ENCODE results near the gene ZBTB48.
"Not testable (repeated sequence)": the region's sequence is repeated elsewhere in the genome, so short reads cannot be mapped to it uniquely, and the experiment has no call there.

The ZBTB48 gene

GRCh38 chr1:6592865-6593593, 13.2 kb downstream of the ZBTB48 start:
- no peak for DNase-seq

DNA sequence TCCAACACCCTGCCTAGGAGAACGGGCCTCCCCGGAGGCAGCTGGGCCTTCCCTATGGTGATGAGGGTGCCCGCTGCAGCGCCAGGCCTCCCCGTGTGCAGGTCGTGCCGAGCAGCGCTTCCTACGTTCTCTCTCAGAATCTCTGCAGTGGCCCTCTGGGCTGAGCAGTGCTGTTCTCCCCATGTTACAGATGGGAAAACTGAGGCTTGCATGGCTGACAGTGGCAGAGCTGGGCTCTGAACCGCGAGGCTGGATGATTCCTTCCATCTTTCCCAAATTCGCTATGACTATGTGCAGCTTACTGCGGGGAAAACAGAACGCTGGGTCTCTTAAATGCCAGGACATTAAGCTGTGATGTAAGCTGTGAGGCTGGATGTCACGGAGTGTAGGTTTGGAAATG, 14.0 kb downstream of the ZBTB48 start:
- DNase-seq = no peak

DNA sequence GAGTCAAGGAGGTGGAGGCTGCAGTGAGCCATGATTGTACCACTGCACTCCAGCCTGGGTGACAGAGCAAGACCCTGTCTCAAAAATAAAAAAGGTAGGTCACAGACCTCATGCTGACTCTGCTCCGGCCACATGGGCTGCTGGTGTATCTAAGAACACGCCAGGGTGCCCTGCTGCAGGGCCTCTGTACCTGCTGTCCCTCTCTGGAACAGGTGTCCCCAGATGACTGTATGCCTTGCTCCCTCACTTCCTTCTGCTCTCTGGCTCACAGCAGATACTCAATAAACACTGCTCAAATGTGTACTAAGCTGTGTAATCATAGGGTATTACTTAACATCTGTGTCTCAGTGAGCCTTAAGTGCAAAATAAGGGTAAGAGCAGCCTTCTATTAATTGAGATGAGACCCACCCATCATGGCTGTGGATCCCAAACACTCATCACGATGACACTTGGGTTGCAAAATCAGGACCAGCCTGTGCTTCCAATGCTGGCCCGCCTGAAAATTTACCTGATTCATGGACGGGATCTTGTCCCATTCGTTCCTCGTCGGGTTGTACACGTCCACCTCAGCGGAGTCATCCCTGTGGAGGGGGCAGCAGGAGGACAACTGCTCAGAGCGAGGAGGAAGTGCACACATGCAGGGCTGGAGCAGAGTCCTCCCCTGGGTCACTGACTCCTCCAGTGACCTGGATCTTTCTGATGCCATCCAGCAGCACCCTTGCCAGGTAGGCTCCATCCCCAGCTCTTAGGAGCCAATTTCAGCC, 15.4 kb downstream of the ZBTB48 start:
- DNase-seq = no peak

- no peak for DNase-seq
Measured at GRCh38 chr1:6596351-6596750, 16.6 kb downstream of the ZBTB48 start.

- no peak for DNase-seq
Measured at GRCh38 chr1:6596886-6597776, 17.3 kb downstream of the ZBTB48 start.

GRCh38 chr1:6597777-6598131, 18.0 kb downstream of the ZBTB48 start:
- no peak for DNase-seq

DNA sequence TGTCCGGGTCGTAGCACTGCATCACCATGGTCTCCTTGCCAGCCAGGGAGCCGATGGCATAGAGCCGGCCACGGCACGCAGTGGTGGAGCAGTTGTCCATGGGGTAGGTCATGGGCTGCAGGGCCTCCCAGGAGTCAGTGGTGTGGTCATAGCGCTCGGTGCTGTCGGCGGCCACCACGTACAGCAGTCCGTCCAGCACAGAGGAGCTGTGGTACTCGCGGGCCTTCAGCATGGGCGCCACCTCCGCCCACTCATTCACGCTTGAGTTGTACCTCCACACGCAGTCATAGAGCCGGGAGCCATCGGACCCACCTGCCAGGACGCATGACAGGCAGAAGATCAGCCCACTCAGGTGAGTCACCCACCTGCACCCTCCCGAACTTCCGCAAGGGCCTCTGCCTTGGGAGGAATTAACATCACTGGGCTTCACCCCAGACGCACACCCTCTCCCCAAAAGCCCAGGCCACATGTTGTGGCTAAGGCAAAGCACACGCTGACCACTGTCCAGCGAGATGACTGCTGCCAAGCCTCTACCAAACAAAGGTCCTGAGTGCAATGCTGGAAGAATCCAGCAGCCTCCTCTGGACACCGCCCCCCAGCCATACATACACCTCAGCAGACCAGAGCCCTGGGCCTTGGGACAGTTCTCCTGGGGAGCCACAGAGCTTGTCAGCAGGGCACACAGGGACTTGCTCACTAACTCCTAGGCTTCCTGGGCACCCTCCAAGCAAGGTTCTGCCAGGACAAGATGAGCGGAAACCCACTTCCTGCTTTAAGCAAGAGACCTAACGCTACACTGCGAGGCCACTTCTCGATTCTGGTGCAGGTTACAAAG, 19.6 kb downstream of the ZBTB48 start:
- DNase-seq = no peak

GRCh38 chr1:6599991-6600390, 20.2 kb downstream of the ZBTB48 start:
- DNase-seq = not testable (repeated sequence)

DNA sequence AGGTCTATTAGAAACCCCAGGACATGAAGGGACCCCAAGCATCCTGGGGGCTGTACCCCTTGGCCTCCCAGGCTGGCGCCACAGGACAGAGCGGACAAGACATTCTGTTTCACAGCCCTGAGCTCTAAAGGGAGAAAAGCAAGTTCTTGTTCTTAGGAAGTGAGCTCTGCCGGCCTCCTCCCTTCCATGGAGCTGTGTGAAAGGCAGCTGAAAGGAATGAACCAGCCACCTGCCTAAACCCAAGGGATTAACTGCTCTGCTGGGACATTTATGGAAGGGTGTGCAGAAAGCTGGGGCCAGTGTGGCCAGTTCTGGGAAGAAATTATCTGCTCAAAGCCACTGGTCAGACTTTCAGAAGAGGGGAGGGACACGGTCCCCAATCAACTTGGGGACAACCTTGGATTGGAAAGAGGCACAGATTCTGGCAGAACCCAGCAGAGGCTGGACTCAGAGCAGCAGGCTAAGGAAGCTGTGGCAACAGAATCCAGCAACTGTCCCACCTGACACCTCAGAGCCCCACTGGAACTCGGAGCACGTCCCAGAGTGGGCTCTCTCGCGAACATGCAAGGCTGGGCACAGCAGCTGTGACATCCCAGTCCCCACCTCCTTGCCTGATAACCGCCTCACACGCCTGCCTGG, 20.7 kb downstream of the ZBTB48 start:
- DNase-seq = no peak

DNA sequence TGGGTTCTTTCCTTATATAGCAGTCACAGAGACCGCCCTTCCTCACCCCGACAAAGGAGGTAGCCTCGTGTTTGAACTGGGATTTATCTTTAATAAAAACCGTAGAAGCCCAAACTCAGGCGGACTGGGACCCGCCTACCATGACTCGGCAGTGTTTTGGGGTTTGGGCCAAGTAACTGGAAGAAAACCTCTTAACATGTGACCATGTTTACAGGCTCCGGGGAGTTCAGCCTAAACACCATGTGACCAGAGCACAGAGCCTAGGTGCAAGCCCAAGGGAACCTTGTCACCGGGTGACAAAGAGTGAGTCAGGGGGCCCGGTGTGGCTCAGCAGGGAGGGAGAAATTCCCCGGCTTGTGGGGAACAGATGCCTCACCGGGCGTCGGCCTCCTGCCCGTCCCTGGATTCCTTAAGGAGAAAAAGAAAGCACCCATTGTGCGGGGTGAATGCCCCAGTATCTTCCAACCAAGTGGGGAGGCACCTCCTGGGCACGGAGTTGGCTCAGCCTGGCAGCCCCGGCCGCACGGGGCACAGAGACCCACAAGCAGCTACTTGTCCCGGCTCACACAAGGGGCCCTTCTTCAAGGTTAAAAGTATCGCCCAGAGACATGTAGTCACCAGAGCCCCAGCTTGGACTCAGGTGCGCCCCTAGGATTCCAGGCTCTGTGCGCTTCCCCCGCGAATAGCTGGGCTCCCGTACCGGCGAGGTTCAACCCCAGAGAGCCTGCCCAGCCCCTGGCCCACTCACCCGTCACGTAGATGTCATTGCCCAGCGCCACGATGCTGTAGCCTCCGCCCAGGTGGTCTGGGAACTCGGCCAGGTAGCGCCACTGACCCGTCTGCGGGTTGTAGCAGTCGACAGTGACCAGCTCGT, 21.5 kb downstream of the ZBTB48 start:
- peak; percentile 66 for DNase-seq

- peak; percentile 90 for DNase-seq
Measured at GRCh38 chr1:6601923-6602668, 22.3 kb downstream of the ZBTB48 start.

DNA sequence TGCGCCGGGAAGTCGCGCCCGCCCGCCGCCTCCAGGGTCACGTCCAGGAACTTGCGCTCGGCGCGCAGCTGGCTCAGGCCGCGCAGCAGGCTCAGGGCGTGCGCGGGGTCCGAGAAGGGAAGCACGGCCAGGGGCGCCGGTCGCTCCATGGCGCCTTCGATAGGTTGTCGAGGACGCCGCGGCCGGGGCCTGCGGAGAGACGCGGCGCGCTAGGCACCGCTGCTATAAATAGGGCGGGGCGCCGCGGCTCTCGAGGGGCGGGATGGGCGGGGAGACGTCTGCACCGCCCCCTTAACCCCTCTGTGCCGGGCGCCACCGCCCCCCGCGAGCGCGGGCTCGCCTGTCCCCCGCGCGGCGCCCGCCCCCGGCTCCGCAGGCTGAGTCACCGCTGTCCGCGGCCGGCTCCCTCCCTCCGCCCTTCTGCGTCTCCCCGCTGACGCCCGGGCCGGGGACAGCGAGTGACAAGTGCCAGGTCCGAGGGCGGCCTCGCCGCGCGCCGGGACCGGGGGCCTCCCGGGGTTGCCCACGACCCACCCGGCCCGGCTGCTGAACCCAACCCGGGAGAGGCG, 23.0 kb downstream of the ZBTB48 start, which contains the start of gene KLHL21:
TSS of gene KLHL21 (minus strand) at position 201 of the 569 bp plus-strand sequence. CDS start at position 149, 52 bp downstream.
- peak; percentile 88 for DNase-seq

DNA sequence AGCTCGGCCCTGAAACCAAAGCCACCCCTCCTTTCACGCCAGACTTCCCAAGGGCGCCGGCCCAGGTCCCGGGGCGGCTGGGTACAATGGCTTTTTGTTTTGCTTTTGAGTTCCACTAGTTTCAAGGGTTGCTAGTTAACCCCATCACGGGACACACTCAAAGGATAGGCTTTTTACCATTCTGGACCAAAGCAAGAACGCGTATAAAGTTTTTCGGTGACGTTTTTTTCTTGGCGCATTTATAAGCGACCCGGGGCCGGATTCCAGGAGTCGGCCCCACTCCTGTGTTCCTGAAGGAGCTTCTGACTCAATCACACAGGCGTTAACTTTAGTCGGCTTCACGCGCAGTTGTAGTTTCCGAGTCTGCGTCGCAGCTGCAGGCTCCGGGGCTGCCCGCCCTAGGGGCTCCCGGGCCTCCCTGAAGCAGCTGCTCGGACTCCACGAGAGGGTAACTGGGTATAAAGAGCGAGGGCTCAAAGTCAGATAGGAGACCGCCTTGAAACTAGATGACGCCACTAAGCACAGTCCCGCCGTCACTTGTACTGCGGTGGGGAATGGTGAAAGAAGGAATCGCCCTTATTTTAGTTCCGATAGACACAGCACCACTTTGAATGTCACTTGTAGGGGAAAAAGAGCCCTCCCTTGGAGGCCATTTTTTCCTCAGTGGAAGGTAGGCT, 23.6 kb downstream of the ZBTB48 start:
- peak; percentile 87 for DNase-seq

- no peak for DNase-seq
Measured at GRCh38 chr1:6603915-6604558, 24.2 kb downstream of the ZBTB48 start.

GRCh38 chr1:6612641-6613360, 33.0 kb downstream of the ZBTB48 start:
- DNase-seq = peak; percentile 82

DNA sequence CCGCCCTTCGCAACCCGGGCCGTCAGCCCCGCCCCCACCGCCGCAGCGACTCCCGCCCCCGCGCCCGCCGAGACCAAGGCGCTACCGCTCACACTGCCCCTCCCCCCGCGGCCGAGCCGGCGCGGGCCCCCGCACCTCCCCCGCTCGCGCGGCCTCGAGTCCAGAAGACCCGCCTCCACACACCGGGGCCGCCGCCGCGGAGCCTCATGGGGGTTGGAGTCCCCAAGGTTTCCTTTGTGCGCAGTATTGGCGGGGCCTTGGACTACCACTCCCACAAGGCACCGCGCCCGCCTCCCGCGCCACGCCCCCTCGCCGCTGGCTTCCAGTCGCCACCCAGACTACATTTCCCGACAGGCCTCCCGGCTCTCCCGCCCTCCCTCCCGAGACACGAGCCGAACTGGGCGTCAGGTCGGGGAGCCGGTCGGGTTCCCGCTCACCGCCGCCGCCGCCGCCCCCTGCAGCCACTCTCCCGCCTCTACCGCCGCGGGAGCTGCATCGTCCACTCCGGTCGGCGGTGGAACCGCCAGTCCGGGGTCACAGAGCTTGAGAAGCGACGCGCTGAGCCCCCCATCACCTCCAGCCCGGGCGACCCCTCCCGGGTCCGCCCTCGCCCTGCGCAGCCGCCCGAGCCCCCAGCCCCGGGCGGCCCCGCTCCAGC, 33.7 kb downstream of the ZBTB48 start, which contains the start of gene PHF13:
TSS of gene PHF13 (plus strand) at position 371 of the 658 bp plus-strand sequence. CDS start 336 bp downstream, outside the sequence.
- peak; percentile 99 for DNase-seq
